Adrenal gland (tissue), 5 donors: ENCODE results near the gene ACTN2.

ENCODE experiments used
- CTCF ChIP-seq, 6 experiments: fragments of 450-650 bp in 4 of 6; fragments of 200-600 bp in 2 of 6; sonication (generic) in 1 of 6; IDR thresholded peaks; 1 replicate in 5 of 6; 2 replicates in 1 of 6; pipeline versions ENCODE4 v1.5.1 to v1.8.0; 2016 to 2021; ENCODE audit warnings: antibody characterized with exemption in 6 of 6, mild to moderate bottlenecking in 2 of 6, moderate library complexity in 1 of 6
- POLR2A ChIP-seq, 2 donors: fragments of 450-650 bp; IDR thresholded peaks; one replicate each; pipeline ENCODE4 v1.6.1; 2017; ENCODE audit warnings: antibody characterized with exemption in 2 of 2, mild to moderate bottlenecking in 2 of 2, moderate library complexity in 1 of 2
- donor health status: DM: no; HTN: no; CAD: no.

DNA sequence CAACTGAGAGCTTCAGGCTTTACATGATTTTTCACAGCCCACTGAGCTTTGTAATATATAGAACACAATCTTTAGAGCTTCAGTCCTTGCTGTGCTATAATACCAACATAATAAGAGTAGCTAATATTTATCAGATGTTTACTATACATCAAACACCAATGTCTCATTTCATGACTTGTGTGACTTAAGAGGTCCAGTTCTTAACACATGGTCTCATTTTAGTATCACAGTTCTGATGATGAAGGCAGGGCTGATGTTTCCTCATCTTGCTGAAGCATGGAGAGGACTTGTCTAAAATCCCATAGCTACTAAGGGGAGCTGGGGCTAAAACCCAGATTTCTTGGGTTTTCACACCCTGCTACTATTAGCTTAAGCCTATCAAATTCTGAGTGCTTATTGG is 114.3 kb downstream of the ACTN2 start:
- TF ChIP-seq POLR2A (IDR thresholded peaks at IDR 0.05) (no peak), CTCF (IDR thresholded peaks at IDR 0.05) (no peak)
